CD4-positive, alpha-beta T cell treated with Interleukin-4 for 1 hour (primary cell): Measurements from ENCODE around the gene VPS37B.
"Not testable (repeated sequence)": the region's sequence is repeated elsewhere in the genome, so short reads cannot be mapped to it uniquely, and the experiment has no call there.

ENCODE experiments used
- DNase-seq, 2 donors: peaks; one replicate each; pipeline ENCODE4 v3.0.0-alpha.2; 2020 to 2022

Gene VPS37B

GRCh38 chr12:122895704-122896636 is at the start of gene VPS37B:
VPS37B (minus strand) TSS chr12:122896124; CDS start chr12:122896062, 62 bp downstream.
- peak; percentile 92 to 93 for DNase-seq

- DNase-seq: no peak
Measured at GRCh38 chr12:122944605-122945592, 49.0 kb upstream of the VPS37B start.

GRCh38 chr12:122943196-122943595 is 47.3 kb upstream of the VPS37B start:
- DNase-seq: no peak

- peak in 1 of 2 donors; percentile 19 for DNase-seq
Measured at GRCh38 chr12:122942637-122943036, 46.7 kb upstream of the VPS37B start.

- DNase-seq: not testable (repeated sequence)
Measured at GRCh38 chr12:122941351-122941750, 45.4 kb upstream of the VPS37B start.

GRCh38 chr12:122939125-122939524 is 43.2 kb upstream of the VPS37B start:
- DNase-seq: no peak

- no peak for DNase-seq
Measured at GRCh38 chr12:122937622-122938091, 41.7 kb upstream of the VPS37B start.

- DNase-seq: no peak
Measured at GRCh38 chr12:122935318-122935717, 39.4 kb upstream of the VPS37B start.

- no peak for DNase-seq
Measured at GRCh38 chr12:122934722-122935121, 38.8 kb upstream of the VPS37B start.

GRCh38 chr12:122932207-122932606 is 36.3 kb upstream of the VPS37B start:
- no peak for DNase-seq

GRCh38 chr12:122929812-122930211 is 33.9 kb upstream of the VPS37B start:
- no peak for DNase-seq

- DNase-seq: no peak
Measured at GRCh38 chr12:122929148-122929538, 33.2 kb upstream of the VPS37B start.

- no peak for DNase-seq
Measured at GRCh38 chr12:122928404-122929147, 32.7 kb upstream of the VPS37B start.

- DNase-seq: no peak
Measured at GRCh38 chr12:122927756-122928403, 32.0 kb upstream of the VPS37B start.

- no peak for DNase-seq
Measured at GRCh38 chr12:122921917-122922316, 26.0 kb upstream of the VPS37B start.

- DNase-seq: no peak
Measured at GRCh38 chr12:122920687-122921086, 24.8 kb upstream of the VPS37B start.

GRCh38 chr12:122918827-122919226 is 22.9 kb upstream of the VPS37B start:
- DNase-seq: no peak

- no peak for DNase-seq
Measured at GRCh38 chr12:122917507-122918121, 21.7 kb upstream of the VPS37B start.

GRCh38 chr12:122909442-122910288 is 13.7 kb upstream of the VPS37B start:
- no peak for DNase-seq

- no peak for DNase-seq
Measured at GRCh38 chr12:122908915-122909314, 13.0 kb upstream of the VPS37B start.
